Choroid plexus epithelial cell (primary cell): ENCODE results near the gene SYTL1.

Source experiments
- DNase-seq: peaks from one replicate; pipeline ENCODE4 v3.0.0-alpha.2; 2010; ENCODE audit warnings: low read depth
- H3K4me3 ChIP-seq: 2 replicates; pipeline ENCODE4 v1.5.1; 2011; ENCODE audit warnings: low read depth, mild to moderate bottlenecking, control low read depth, low read length, moderate library complexity
- CTCF ChIP-seq: conservative IDR thresholded peaks from 2 replicates; pipeline ENCODE4 v1.5.1; 2011; ENCODE audit warnings: low read depth, mild to moderate bottlenecking, control low read depth, inconsistent platforms, low read length, moderate library complexity

SYTL1 gene

DNA sequence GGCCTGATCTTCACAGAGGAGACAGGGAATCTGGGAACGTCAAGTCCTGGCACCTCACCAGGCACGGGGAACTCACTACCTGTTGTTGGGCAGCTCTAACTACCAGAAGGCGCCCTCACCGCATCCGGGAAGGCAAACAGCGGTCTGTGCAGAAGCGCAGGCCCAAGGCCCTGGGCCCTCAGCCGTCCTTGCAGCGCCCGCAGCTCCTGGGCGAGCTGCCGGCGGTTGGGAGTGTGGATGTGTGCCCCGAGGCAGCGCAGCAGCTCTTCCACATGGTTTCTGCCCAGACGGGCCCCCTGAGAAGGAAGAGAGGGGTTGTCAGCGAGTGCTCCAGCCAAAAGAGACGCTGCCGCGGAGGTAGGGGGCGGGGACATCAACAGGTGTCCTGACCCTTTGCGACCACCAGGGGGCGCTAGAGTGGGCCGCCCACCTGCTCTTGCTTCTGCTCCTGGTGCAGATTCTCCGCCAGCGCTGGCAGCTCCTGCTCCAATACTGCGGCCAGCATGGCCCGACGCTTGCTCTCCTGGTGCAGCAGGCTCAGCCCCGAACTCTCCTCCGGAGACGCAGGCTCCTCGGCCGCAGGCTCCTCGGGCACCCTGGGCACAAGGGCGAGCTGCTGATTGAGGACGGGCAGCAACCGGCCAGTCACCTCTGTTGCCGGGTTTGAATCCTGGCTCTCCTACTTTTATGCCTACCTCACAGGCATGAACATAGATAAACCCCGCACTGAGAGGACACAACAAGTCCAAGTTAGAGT is 15.6 kb downstream of the SYTL1 start:
- peak; percentile 65 for DNase-seq
- TF ChIP-seq CTCF = peak; percentile 86
- H3K4me3 ChIP-seq = no peak overlapping the region

- no peak for DNase-seq
- no peak for TF ChIP-seq CTCF
These were observed 16.5 kb downstream of the SYTL1 start for GRCh38 chr1:27358038-27358927.

GRCh38 chr1:27358928-27359313 is 17.1 kb downstream of the SYTL1 start:
- DNase-seq = no peak
- TF ChIP-seq CTCF = no peak
- H3K4me3 ChIP-seq = no peak overlapping the region

More at GRCh38 chr1:27358038-27358927, 16.5 kb downstream of the SYTL1 start:
- H3K4me3 ChIP-seq = no peak overlapping the region

- no peak for TF ChIP-seq CTCF
- no peak overlapping the region for H3K4me3 ChIP-seq
- DNase-seq = no peak
These were observed 18.0 kb downstream of the SYTL1 start for GRCh38 chr1:27359822-27360158.

DNA sequence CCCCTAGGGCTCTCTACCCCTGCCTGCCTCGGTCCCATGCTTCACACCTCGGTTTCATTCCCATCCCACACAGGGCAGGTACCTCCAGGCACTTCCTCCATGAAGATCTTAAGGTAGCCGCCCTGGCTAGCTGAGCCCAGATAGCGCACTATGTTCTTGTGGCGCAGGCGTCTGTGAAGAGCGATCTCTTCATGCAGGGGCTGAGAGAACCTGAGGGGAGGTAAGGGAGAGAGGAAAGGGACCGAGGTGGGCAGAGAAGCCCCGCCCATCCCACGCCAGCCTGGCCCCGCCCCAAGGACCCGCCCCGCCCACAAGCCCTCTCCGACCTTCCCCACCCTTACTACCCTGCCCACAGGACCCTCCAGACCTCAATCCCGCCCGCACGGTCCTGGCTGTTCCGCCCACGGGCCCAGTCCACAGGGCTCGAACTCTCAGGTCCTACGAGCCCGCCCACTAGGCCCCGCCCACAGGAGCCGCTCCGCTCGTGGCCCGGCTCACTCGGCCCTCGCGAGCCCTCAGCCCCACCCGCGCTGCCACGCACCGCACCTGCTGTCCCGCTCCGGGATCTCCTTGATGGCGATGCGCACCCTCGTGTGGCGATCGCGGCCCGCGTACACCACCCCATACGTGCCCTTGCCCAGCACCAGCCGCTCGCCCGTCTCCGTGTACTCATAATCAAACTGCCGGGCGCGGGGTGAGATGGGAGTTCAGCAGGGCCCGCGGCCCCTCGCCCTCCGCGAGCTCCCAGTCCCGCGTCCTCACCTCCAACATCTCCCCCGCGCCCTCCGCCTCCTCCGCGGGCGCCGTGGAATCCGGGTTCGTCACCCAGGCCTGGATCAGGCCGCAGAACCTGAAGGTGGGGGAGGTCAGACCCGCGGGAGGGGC is 18.6 kb downstream of the SYTL1 start:
- H3K4me3 ChIP-seq = no peak overlapping the region
- no peak for TF ChIP-seq CTCF
- DNase-seq = no peak

GRCh38 chr1:27361044-27361402 is 19.2 kb downstream of the SYTL1 start:
- no peak for DNase-seq

More at GRCh38 chr1:27361044-27361402, 19.2 kb downstream of the SYTL1 start:
- TF ChIP-seq CTCF = no peak
- no peak overlapping the region for H3K4me3 ChIP-seq
